Stomach (tissue), 9 donors: ENCODE measurements around the gene TIMP1. TPM values are rescaled to one million over a fixed set of nuclear protein-coding genes. Genes with fewer than 3 reads are reported as not detected.

Experiments used
- DNase-seq, 2 donors: peaks; one replicate each; pipeline versions ENCODE4 v3.0.0 to v3.0.0-alpha.2; 2013 to 2019
- H3K27ac ChIP-seq, 5 donors: fragments of 200-600 bp in 4 of 5; sonication (generic) in 4 of 5; one replicate each; pipeline ENCODE4 v1.5.1; 2013 to 2019; ENCODE audit warnings: mild to moderate bottlenecking in 1 of 5, moderate library complexity in 1 of 5
- H3K27me3 ChIP-seq, 3 donors: fragments of 200-600 bp; sonication (generic); one replicate each; pipeline ENCODE4 v1.5.1; 2017 to 2019; ENCODE audit warnings: mixed run types in 1 of 3
- H3K36me3 ChIP-seq, 4 donors: fragments of 200-600 bp; sonication (generic); 1 replicate in 3 of 4; 2 replicates in 1 of 4; pipeline ENCODE4 v1.5.1; 2016 to 2019
- H3K4me1 ChIP-seq, 4 donors: fragments of 200-600 bp; sonication (generic); one replicate each; pipeline ENCODE4 v1.5.1; 2016 to 2019
- H3K4me3 ChIP-seq, 4 donors: fragments of 200-600 bp; sonication (generic) in 3 of 4; one replicate each; pipeline ENCODE4 v1.5.1; 2016 to 2019; ENCODE audit warnings: mild to moderate bottlenecking in 1 of 4
- H3K9me3 ChIP-seq, 4 donors: fragments of 200-600 bp; sonication (generic); one replicate each; pipeline ENCODE4 v1.5.1; 2016 to 2019
- EP300 ChIP-seq: sonication (generic); formaldehyde crosslinking; IDR thresholded peaks from one replicate; pipeline ENCODE4 v1.6.1; 2017; ENCODE audit warnings: antibody characterized with exemption
- POLR2A ChIP-seq, 4 donors: fragments of 450-650 bp; IDR thresholded peaks; one replicate each; pipeline ENCODE4 v1.6.1; 2016; ENCODE audit warnings: antibody characterized with exemption in 4 of 4, control low read depth in 2 of 4, mild to moderate bottlenecking in 1 of 4, moderate library complexity in 1 of 4
- POLR2AphosphoS5 ChIP-seq, 3 donors: sonication (generic); formaldehyde crosslinking; IDR thresholded peaks; one replicate each; pipeline ENCODE4 v1.6.1; 2016; ENCODE audit warnings: antibody characterized with exemption in 3 of 3
- WGBS, 5 donors: extraction: QIAGEN DNeasy Blood & Tissue Kit in 3 of 5; methylation state at CpG; one replicate each; pipeline versions ENCODE4 v1.1.5 to v1.1.7; 2013 to 2018; 5-methylcytosine and 5-hydroxymethylcytosine counted together
- intact Hi-C: fragments of 100-400 bp; cut with DNase I; formaldehyde crosslinking; loops from one replicate; pipeline ENCODE4 v1.15.1; 2023; ENCODE audit warnings: low total_unique reads
- polyA plus RNA-seq, 3 donors: library from polyadenylated mRNA; stranded (reverse); fragments of 200-250 nt; gene quantifications; one replicate each; pipeline ENCODE4 v1.2.3, GENCODE V29; 2013
- total RNA-seq, 5 donors: library from RNA; depleted of rRNA; stranded (reverse); fragments of >200 nt; gene quantifications; one replicate each; pipeline versions ENCODE4 v1.1.0 to v1.2.3, GENCODE V29; 2014 to 2016
- TF ChIP-seq, protein P1 (sequence below), 7 experiments: fragments of 450-650 bp in 4 of 7; fragments of 200-600 bp in 3 of 7; sonication (generic) in 3 of 7; IDR thresholded peaks; one replicate each; pipeline ENCODE4 v1.5.1; 2016 to 2019; ENCODE audit warnings: antibody characterized with exemption in 7 of 7, control low read depth in 2 of 7, mild to moderate bottlenecking in 1 of 7
- donor health status: healthy with polysubstance abuse.
- donor health status: Bipolar disorder and iron deficiency.
- donor health status: healthy.

The TIMP1 gene
- total and polyA plus RNA-seq, 8 donors: 40.0 to 237 (median 93.9) TPM

DNA sequence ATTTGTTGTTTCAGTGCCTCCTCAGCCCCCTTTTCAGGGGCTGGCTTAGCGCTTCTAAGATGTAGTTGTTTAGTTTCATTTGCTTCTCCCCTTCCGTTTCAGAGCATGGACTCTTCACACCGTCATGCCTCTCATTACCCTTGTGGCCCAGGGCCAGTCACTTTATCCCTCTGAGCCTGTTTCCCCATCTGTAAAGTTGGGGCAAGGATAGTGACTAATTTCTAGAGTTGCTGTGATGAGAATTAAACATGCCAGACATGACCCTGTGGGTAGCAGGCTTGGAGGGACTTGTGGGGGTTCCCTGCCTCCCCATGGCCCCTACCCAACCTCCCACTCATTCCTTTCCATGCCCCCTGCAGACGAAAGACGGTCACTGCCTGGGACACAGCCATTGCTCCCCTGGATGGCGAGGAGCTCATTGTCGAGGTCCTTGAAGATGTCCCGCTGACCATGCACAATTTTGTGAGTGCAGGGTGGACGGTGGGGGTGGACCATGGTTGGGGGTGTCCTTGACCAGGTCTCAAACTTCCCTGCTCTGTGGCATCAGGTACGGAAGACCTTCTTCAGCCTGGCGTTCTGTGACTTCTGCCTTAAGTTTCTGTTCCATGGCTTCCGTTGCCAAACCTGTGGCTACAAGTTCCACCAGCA is 17.7 kb upstream of the TIMP1 start:
- H3K36me3 ChIP-seq: peaks cover 10 to 65% (median 63%) of the 10 kb centered on the region in 4 donors
- H3K4me3 ChIP-seq: no peak overlapping the region
- H3K4me1 ChIP-seq: peaks cover 0 to 37% (median 24%) of the 10 kb centered on the region in 4 donors
- no peak overlapping the region for H3K27ac ChIP-seq
- WGBS, 5 donors: 70 to 81% (median 77%) methylated on average over 5 to 12 of the region's 12 CpGs
- no peaks in the 10 kb centered on the region for H3K27me3 ChIP-seq
- DNase-seq: no peak
- H3K9me3 ChIP-seq: no peaks in the 10 kb centered on the region
- intact Hi-C loops: no loop called here
- TF ChIP-seq POLR2A (IDR thresholded peaks at IDR 0.05) (no peak), EP300 (no peak), POLR2AphosphoS5 (IDR thresholded peaks at IDR 0.05) (no peak)
- TF ChIP-seq, protein P1, sequence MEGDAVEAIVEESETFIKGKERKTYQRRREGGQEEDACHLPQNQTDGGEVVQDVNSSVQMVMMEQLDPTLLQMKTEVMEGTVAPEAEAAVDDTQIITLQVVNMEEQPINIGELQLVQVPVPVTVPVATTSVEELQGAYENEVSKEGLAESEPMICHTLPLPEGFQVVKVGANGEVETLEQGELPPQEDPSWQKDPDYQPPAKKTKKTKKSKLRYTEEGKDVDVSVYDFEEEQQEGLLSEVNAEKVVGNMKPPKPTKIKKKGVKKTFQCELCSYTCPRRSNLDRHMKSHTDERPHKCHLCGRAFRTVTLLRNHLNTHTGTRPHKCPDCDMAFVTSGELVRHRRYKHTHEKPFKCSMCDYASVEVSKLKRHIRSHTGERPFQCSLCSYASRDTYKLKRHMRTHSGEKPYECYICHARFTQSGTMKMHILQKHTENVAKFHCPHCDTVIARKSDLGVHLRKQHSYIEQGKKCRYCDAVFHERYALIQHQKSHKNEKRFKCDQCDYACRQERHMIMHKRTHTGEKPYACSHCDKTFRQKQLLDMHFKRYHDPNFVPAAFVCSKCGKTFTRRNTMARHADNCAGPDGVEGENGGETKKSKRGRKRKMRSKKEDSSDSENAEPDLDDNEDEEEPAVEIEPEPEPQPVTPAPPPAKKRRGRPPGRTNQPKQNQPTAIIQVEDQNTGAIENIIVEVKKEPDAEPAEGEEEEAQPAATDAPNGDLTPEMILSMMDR (IDR thresholded peaks at IDR 0.05): no peak

DNA sequence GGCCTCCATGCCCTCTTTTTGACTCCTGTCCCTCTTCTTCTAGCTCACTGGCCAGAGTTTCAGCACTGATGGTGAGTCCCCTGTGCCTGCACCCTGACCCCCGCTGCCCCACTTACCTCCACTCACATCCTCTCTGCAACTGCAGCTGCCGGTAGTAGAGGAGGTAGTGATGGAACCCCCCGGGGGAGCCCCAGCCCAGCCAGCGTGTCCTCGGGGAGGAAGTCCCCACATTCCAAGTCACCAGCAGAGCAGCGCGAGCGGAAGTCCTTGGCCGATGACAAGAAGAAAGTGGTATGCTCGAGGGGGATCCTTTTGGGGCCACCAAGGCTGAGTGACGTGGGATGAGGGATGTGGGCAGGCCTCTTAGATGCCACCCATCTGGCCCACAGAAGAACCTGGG is 15.4 kb upstream of the TIMP1 start:
- H3K4me3 ChIP-seq: no peak overlapping the region
- 87 to 90% (median 89%) methylated on average over 9 to 11 of the region's 11 CpGs for WGBS, 5 donors
- peaks cover 0 to 23% (median 17%) of the 10 kb centered on the region in 4 donors for H3K4me1 ChIP-seq
- peaks cover 17 to 87% (median 86%) of the 10 kb centered on the region in 4 donors for H3K36me3 ChIP-seq
- intact Hi-C loops: no loop called here
- TF ChIP-seq EP300: no peak
- TF ChIP-seq, protein P1 (IDR thresholded peaks at IDR 0.05): no peak
- TF ChIP-seq POLR2AphosphoS5 (IDR thresholded peaks at IDR 0.05): no peak
- no peak for TF ChIP-seq POLR2A (IDR thresholded peaks at IDR 0.05)
- DNase-seq: no peak
- no peaks in the 10 kb centered on the region for H3K27me3 ChIP-seq
- no peak overlapping the region for H3K27ac ChIP-seq
- no peaks in the 10 kb centered on the region for H3K9me3 ChIP-seq

DNA sequence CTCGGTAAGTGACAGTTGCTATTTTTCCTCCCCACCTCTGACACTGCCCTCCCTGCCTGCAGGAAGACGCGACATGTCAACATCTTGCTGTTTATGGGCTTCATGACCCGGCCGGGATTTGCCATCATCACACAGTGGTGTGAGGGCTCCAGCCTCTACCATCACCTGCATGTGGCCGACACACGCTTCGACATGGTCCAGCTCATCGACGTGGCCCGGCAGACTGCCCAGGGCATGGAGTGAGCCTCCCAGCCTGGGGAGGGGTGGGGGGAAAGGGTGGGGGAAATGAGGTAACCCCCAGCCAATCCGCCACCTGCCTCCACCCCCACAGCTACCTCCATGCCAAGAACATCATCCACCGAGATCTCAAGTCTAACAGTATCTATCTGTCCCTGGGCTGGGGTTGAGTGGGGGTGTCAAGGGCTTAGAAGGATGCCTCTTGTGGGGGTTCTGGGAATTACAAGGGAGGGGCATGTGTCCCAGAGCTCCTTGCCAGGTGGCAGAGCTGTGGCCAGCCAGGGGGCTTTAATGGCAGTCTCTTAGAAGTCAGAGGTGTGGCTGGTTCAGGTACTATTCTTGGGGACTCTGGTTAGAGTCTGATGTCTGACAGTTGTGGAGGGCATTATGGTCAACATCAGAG is 13.5 kb upstream of the TIMP1 start:
- intact Hi-C loops: no loop called here
- 84 to 97% (median 93%) methylated on average over 3 to 13 of the region's 13 CpGs for WGBS, 5 donors
- DNase-seq: no peak
- Histone ChIP-seq H3K4me3 (no peak overlapping the region), H3K27me3 (no peaks in the 10 kb centered on the region), H3K27ac (no peak overlapping the region), H3K36me3 (peaks cover 17 to 81% (median 78%) of the 10 kb centered on the region in 4 donors), H3K9me3 (no peaks in the 10 kb centered on the region), H3K4me1 (peaks cover 0 to 16% (median 4%) of the 10 kb centered on the region in 4 donors)
- TF ChIP-seq EP300 (no peak), POLR2AphosphoS5 (IDR thresholded peaks at IDR 0.05) (no peak), POLR2A (IDR thresholded peaks at IDR 0.05) (no peak)
- TF ChIP-seq, protein P1 (IDR thresholded peaks at IDR 0.05): peak in 3 of 7 experiments; percentile 12 to 38 (median 14)

DNA sequence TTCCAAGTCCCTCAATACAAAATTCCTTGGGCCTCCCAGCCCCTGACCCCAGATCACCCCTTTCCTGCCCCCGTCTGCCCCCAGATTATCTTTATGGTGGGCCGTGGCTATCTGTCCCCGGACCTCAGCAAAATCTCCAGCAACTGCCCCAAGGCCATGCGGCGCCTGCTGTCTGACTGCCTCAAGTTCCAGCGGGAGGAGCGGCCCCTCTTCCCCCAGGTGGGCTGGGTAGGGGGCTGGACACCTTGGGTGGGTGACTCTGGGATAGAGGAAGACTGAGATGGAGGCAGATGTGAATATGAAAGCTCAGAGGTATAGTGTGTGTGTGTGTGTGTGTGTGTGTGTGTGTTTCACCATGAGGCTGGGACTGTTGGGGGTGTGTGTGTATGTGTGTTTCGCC is 11.4 kb upstream of the TIMP1 start:
- WGBS, 5 donors: 84 to 94% (median 90%) methylated on average over 4 to 8 of the region's 8 CpGs
- H3K36me3 ChIP-seq: peaks cover 17 to 63% (median 61%) of the 10 kb centered on the region in 4 donors
- TF ChIP-seq EP300: no peak
- TF ChIP-seq, protein P1 (IDR thresholded peaks at IDR 0.05): no peak
- no peak for TF ChIP-seq POLR2A (IDR thresholded peaks at IDR 0.05)
- no peak for TF ChIP-seq POLR2AphosphoS5 (IDR thresholded peaks at IDR 0.05)

More for the DNA sequence above, 11.4 kb upstream of the TIMP1 start:
- Histone ChIP-seq H3K27me3 (no peaks in the 10 kb centered on the region), H3K4me1 (peaks cover 0 to 21% (median 14%) of the 10 kb centered on the region in 4 donors), H3K4me3 (no peak overlapping the region), H3K9me3 (no peaks in the 10 kb centered on the region), H3K27ac (no peak overlapping the region)
- intact Hi-C loops: no loop called here
- DNase-seq: no peak
